K562 (cell line): ENCODE results near the gene RPL10A. TPM values are rescaled to one million over a fixed set of nuclear protein-coding genes. Genes with fewer than 3 reads are reported as not detected.

Experiments
- CBFB ChIP-seq: sonication (generic); formaldehyde crosslinking; IDR thresholded peaks from 2 replicates; pipeline ENCODE4 v1.4.0; 2020; ENCODE audit warnings: mild to moderate bottlenecking, missing genetic modification reagents
- ERF ChIP-seq: fragments of 450-650 bp; formaldehyde crosslinking; IDR thresholded peaks from 2 replicates; pipeline ENCODE4 v1.4.0; 2020; ENCODE audit warnings: mild to moderate bottlenecking, mixed read lengths
- EWSR1 ChIP-seq: fragments of 450-650 bp; IDR thresholded peaks from 2 replicates; pipeline ENCODE4 v1.6.1; 2018; ENCODE audit warnings: borderline replicate concordance, mild to moderate bottlenecking, low read depth, moderate library complexity; ENCODE audit not compliant: partially characterized antibody
- MCM2 ChIP-seq: fragments of 450-650 bp; IDR thresholded peaks from 2 replicates; pipeline ENCODE4 v1.6.1; 2017; ENCODE audit warnings: low read depth, mild to moderate bottlenecking
- PHF20 ChIP-seq: fragments of 450-650 bp; IDR thresholded peaks from 2 replicates; pipeline ENCODE4 v1.6.1; 2018; ENCODE audit not compliant: partially characterized antibody
- SMC3 ChIP-seq: conservative IDR thresholded peaks from 2 replicates; pipeline ENCODE4 v1.6.1; 2011; ENCODE audit warnings: low read depth, low read length, improper control_type of control experiment; ENCODE audit not compliant: insufficient read depth
- ZNF133 ChIP-seq: fragments of 250-450 bp; sonication (Bioruptor Pico); IDR thresholded peaks from 2 replicates; pipeline ENCODE4 v1.4.0; 2020; ENCODE audit warnings: mild to moderate bottlenecking
- ZNF232 ChIP-seq: sonication (generic); formaldehyde crosslinking; IDR thresholded peaks from 2 replicates; pipeline ENCODE4 v1.8.0; 2022; ENCODE audit warnings: mild to moderate bottlenecking, missing genetic modification reagents
- ZNF436 ChIP-seq: fragments of 250-450, 450-650 bp; sonication (Bioruptor Pico); formaldehyde crosslinking; IDR thresholded peaks from 2 replicates; pipeline ENCODE4 v1.7.0; 2020; ENCODE audit warnings: mild to moderate bottlenecking
- ZNF75A ChIP-seq: fragments of 450-650 bp; formaldehyde crosslinking; IDR thresholded peaks from 2 replicates; pipeline ENCODE4 v1.4.0; 2020; ENCODE audit warnings: mild to moderate bottlenecking
- polyA plus RNA-seq, 8 experiments: library from polyadenylated mRNA; depleted of rRNA in 4 of 8; stranded (reverse) in 5 of 8; unstranded in 3 of 8; fragments of >200 nt; fragmentation: Nextera tagmentation in 2 of 8; fragmentation: Illumina TruSeq in 1 of 8; extraction: Ambion mirVana in 2 of 8; extraction: Trizol in 1 of 8; gene quantifications; 2 replicates each; pipeline versions ENCODE4 v1.2.1 to v1.2.3, GENCODE V29; 2011 to 2014; ENCODE audit warnings: inconsistent platforms in 1 of 8, missing spikeins in 1 of 8
- total RNA-seq, 7 experiments: library from RNA; depleted of rRNA in 6 of 7; stranded (reverse); fragments of >200 nt in 6 of 7; fragmentation: Illumina TruSeq in 2 of 7; extraction: Trizol in 2 of 7; gene quantifications; 2 replicates each; pipeline versions ENCODE4 v1.2.1 to v1.2.3, GENCODE V29; 2011 to 2021; ENCODE audit warnings: low replicate concordance in 1 of 7
- TF ChIP-seq, protein P1 (sequence below): fragments of 450-650 bp; IDR thresholded peaks from 2 replicates; pipeline ENCODE4 v1.6.1; 2018; ENCODE audit not compliant: partially characterized antibody
- TF ChIP-seq, protein P2 (sequence below): fragments of 250-450 bp; sonication (Bioruptor Pico); IDR thresholded peaks from 2 replicates; pipeline ENCODE4 v1.8.0; 2022; ENCODE audit warnings: moderate library complexity, mild to moderate bottlenecking, inconsistent platforms
- TF ChIP-seq, protein P3 (sequence below): fragments of 250-450 bp; sonication (Bioruptor Pico); IDR thresholded peaks from 2 replicates; pipeline ENCODE4 v1.8.0; 2021; ENCODE audit warnings: borderline replicate concordance, mild to moderate bottlenecking, moderate library complexity; ENCODE audit not compliant: poor library complexity, severe bottlenecking
- TF ChIP-seq, protein P4 (sequence below): sonication (generic); IDR thresholded peaks from 2 replicates; pipeline ENCODE4 v1.6.1; 2016
- TF ChIP-seq, protein P5 (sequence below): sonication (generic); formaldehyde crosslinking; IDR thresholded peaks from 2 replicates; pipeline ENCODE4 v1.8.1; 2022; ENCODE audit warnings: missing genetic modification reagents
- TF ChIP-seq, protein P6 (sequence below): sonication (generic); formaldehyde crosslinking; IDR thresholded peaks from 2 replicates; pipeline ENCODE4 v1.8.0; 2022; ENCODE audit warnings: mild to moderate bottlenecking, missing genetic modification reagents

Gene RPL10A
- total and polyA plus RNA-seq, 9 of the 15 experiments (the other 6 are each of a cell fraction or from before 2014, with no cell fraction given) = 1,589 to 3,237 (median 2,116) TPM

DNA sequence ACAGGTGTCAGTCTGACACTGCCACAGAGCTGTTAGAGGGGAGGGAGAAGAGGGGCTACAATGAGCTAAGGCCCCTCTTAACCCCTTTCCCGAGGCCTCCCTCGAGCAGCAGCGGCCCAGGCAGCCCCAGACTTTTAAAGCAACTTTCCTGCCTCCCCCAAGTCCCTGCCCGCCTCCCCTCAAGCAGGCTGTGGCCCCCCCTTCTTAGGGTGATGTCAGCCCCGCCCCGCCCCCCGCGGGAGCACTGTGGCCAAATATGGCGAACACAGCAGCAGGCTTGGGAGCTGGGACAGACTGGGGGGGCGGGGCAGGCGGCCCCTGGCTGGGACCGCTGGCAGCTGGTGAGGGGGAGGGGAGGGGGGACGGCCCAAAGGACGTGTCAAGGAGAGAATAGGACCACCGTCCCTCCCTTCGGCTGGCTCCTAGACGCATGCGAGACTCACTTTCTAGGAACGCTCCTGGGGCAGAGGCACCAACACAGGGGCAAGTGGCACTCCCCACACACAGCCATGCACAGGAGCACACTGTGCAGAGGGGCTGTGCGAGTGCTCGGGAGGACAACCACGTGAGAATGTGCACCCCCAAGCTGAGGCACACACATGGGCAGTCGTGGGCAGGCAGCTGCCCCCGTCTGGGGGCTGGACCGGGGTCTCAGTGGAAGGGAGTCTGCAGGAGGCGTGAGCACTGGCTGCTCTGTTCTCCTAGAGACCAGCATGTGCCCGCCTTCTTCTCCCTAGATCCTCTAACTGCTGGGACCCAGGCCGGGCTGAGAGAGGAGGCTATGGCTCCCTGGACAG, 22.0 kb downstream of the RPL10A start (continued):
- TF ChIP-seq, protein P1, sequence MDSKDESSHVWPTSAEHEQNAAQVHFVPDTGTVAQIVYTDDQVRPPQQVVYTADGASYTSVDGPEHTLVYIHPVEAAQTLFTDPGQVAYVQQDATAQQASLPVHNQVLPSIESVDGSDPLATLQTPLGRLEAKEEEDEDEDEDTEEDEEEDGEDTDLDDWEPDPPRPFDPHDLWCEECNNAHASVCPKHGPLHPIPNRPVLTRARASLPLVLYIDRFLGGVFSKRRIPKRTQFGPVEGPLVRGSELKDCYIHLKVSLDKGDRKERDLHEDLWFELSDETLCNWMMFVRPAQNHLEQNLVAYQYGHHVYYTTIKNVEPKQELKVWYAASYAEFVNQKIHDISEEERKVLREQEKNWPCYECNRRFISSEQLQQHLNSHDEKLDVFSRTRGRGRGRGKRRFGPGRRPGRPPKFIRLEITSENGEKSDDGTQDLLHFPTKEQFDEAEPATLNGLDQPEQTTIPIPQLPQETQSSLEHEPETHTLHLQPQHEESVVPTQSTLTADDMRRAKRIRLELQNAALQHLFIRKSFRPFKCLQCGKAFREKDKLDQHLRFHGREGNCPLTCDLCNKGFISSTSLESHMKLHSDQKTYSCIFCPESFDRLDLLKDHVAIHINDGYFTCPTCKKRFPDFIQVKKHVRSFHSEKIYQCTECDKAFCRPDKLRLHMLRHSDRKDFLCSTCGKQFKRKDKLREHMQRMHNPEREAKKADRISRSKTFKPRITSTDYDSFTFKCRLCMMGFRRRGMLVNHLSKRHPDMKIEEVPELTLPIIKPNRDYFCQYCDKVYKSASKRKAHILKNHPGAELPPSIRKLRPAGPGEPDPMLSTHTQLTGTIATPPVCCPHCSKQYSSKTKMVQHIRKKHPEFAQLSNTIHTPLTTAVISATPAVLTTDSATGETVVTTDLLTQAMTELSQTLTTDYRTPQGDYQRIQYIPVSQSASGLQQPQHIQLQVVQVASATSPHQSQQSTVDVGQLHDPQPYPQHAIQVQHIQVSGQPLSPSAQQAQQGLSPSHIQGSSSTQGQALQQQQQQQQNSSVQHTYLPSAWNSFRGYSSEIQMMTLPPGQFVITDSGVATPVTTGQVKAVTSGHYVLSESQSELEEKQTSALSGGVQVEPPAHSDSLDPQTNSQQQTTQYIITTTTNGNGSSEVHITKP = no peak
- TF ChIP-seq ERF (CRISPR knock-in tag) (no peak), MCM2 (no peak), ZNF133 (no peak), ZNF436 (no peak), EWSR1 (no peak), ZNF232 (CRISPR knock-in tag) (no peak), SMC3 (no peak), ZNF75A (CRISPR knock-in tag) (no peak), PHF20 (no peak), CBFB (CRISPR knock-in tag) (no peak)
- TF ChIP-seq, protein P2, sequence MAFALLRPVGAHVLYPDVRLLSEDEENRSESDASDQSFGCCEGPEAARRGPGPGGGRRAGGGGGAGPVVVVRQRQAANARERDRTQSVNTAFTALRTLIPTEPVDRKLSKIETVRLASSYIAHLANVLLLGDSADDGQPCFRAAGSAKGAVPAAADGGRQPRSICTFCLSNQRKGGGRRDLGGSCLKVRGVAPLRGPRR (CRISPR knock-in tag) = no peak
- TF ChIP-seq, protein P3, sequence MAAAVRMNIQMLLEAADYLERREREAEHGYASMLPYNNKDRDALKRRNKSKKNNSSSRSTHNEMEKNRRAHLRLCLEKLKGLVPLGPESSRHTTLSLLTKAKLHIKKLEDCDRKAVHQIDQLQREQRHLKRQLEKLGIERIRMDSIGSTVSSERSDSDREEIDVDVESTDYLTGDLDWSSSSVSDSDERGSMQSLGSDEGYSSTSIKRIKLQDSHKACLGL (CRISPR knock-in tag) = no peak
- TF ChIP-seq, protein P4, sequence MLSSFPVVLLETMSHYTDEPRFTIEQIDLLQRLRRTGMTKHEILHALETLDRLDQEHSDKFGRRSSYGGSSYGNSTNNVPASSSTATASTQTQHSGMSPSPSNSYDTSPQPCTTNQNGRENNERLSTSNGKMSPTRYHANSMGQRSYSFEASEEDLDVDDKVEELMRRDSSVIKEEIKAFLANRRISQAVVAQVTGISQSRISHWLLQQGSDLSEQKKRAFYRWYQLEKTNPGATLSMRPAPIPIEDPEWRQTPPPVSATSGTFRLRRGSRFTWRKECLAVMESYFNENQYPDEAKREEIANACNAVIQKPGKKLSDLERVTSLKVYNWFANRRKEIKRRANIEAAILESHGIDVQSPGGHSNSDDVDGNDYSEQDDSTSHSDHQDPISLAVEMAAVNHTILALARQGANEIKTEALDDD = no peak
- TF ChIP-seq, protein P5, sequence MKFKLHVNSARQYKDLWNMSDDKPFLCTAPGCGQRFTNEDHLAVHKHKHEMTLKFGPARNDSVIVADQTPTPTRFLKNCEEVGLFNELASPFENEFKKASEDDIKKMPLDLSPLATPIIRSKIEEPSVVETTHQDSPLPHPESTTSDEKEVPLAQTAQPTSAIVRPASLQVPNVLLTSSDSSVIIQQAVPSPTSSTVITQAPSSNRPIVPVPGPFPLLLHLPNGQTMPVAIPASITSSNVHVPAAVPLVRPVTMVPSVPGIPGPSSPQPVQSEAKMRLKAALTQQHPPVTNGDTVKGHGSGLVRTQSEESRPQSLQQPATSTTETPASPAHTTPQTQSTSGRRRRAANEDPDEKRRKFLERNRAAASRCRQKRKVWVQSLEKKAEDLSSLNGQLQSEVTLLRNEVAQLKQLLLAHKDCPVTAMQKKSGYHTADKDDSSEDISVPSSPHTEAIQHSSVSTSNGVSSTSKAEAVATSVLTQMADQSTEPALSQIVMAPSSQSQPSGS (CRISPR knock-in tag) = no peak
- TF ChIP-seq, protein P6, sequence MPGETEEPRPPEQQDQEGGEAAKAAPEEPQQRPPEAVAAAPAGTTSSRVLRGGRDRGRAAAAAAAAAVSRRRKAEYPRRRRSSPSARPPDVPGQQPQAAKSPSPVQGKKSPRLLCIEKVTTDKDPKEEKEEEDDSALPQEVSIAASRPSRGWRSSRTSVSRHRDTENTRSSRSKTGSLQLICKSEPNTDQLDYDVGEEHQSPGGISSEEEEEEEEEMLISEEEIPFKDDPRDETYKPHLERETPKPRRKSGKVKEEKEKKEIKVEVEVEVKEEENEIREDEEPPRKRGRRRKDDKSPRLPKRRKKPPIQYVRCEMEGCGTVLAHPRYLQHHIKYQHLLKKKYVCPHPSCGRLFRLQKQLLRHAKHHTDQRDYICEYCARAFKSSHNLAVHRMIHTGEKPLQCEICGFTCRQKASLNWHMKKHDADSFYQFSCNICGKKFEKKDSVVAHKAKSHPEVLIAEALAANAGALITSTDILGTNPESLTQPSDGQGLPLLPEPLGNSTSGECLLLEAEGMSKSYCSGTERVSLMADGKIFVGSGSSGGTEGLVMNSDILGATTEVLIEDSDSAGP (CRISPR knock-in tag) = no peak
